Measurements from ENCODE around the gene PEAK1. TPM values are rescaled to one million over a fixed set of nuclear protein-coding genes. Genes with fewer than 3 reads are reported as not detected.

Gene PEAK1
- total and polyA plus RNA-seq, 10 of the 15 experiments (the other 5 are each of a cell fraction or from before 2014, with no cell fraction given) = 0.62 to 24.2 (median 11.2) TPM

DNA sequence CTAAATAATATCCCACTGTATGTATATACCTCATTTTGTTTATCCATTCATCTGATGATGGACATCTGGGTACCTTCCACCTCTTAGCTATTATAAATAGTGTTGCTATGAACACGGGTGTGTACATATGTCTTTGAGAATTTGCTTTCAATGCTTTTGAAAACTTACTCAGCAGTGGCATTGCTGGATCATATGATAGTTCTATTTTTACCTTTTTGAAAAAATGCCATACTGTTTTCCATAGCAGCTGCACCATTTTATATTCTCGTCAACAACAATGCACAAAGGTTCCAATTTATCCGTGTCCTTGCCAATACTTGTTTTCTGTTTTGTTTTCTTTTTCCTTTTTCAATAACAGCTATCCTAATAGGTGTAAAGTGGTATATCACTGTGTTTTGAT is 77.1 kb downstream of the PEAK1 start:
- Histone ChIP-seq H3K9ac (ENCODE audit: control insufficient read depth, insufficient read depth, low read length) (no peak overlapping the region), H3K27me3 (replicated peaks in 1 of 2; ENCODE audit: control insufficient read depth in 2 of 2, insufficient read depth in 2 of 2, low read length in 1 of 2) (no peaks in the 10 kb centered on the region), H4K20me1 (ENCODE audit: control insufficient read depth, insufficient read depth) (no peaks in the 10 kb centered on the region), H3K27ac (ENCODE audit: control insufficient read depth, insufficient read depth) (no peak overlapping the region), H2AFZ (ENCODE audit: control insufficient read depth, low read depth, low read length) (no peak overlapping the region), H3K36me3 (ENCODE audit: control insufficient read depth in 2 of 2, insufficient read depth in 2 of 2, low read length in 1 of 2) (no peaks in the 10 kb centered on the region), H3K4me1 (ENCODE audit: control insufficient read depth, insufficient read depth, low read length) (no peaks in the 10 kb centered on the region), H3K79me2 (ENCODE audit: control insufficient read depth, insufficient read depth, low read length) (no peaks in the 10 kb centered on the region), H3K4me3 (no peak overlapping the region), H3K9me3 (replicated peaks; ENCODE audit: control insufficient read depth, insufficient read depth, low read length) (peaks cover 2% of the 10 kb centered on the region; the same call in 1 of the 3 replicates), H3K4me2 (ENCODE audit: control insufficient read depth, insufficient read depth) (no peak overlapping the region)
- DNase-seq (ENCODE audit: low read depth, low spot score) (no peak), ATAC-seq (no peak), FAIRE-seq (no peak)
- ChIA-PET SMC1A (ENCODE audit: uncharacterized antibody, unreplicated experiment) (interaction anchor here (1.2 kb wide), 1 partner anchor 37 kb away, joined by 3 read pairs; no protein-coding TSS in a partner anchor), CTCF (no interaction called here), RAD21 (ENCODE audit: unreplicated experiment) (no interaction called here), POLR2A (no interaction called here)
- WGBS (ENCODE audit: insufficient coverage, insufficient replicate concordance, low lambda C conversion rate, missing lambda C conversion rate) = 77% methylated on average over 3 of the region's 3 CpGs
- intact Hi-C loops (cut with micrococcal nuclease; ENCODE audit: unreplicated experiment) (no loop called here), in situ Hi-C loops (cut with MboI) (no loop called here)
- TF ChIP-seq MYB (IDR thresholded peaks at IDR 0.05; ENCODE audit: borderline replicate concordance, low read depth, low read length) (no peak), FOXM1 (IDR thresholded peaks at IDR 0.05; ENCODE audit: low read depth, low read length) (no peak), ATF7 (IDR thresholded peaks at IDR 0.05; ENCODE audit: low read depth) (no peak), HCFC1 (IDR thresholded peaks at IDR 0.05; ENCODE audit: low read length) (no peak), TCF12 (IDR thresholded peaks at IDR 0.05; ENCODE audit: low read depth, low read length) (no peak), NBN (IDR thresholded peaks at IDR 0.05) (no peak), CREM (IDR thresholded peaks at IDR 0.05; ENCODE audit: low read depth) (no peak), CHD1 (IDR thresholded peaks at IDR 0.05; ENCODE audit: low read depth, low read length) (no peak), SMC3 (IDR thresholded peaks at IDR 0.05; ENCODE audit: borderline replicate concordance, low read length) (no peak)
- TF ChIP-seq, protein P1, sequence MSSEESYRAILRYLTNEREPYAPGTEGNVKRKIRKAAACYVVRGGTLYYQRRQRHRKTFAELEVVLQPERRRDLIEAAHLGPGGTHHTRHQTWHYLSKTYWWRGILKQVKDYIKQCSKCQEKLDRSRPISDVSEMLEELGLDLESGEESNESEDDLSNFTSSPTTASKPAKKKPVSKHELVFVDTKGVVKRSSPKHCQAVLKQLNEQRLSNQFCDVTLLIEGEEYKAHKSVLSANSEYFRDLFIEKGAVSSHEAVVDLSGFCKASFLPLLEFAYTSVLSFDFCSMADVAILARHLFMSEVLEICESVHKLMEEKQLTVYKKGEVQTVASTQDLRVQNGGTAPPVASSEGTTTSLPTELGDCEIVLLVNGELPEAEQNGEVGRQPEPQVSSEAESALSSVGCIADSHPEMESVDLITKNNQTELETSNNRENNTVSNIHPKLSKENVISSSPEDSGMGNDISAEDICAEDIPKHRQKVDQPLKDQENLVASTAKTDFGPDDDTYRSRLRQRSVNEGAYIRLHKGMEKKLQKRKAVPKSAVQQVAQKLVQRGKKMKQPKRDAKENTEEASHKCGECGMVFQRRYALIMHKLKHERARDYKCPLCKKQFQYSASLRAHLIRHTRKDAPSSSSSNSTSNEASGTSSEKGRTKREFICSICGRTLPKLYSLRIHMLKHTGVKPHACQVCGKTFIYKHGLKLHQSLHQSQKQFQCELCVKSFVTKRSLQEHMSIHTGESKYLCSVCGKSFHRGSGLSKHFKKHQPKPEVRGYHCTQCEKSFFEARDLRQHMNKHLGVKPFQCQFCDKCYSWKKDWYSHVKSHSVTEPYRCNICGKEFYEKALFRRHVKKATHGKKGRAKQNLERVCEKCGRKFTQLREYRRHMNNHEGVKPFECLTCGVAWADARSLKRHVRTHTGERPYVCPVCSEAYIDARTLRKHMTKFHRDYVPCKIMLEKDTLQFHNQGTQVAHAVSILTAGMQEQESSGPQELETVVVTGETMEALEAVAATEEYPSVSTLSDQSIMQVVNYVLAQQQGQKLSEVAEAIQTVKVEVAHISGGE (CRISPR knock-in tag; IDR thresholded peaks at IDR 0.05) = no peak
- no TSS peak for BruUV-seq (replicated peaks)

All from GM12878 (cell line).